NCI-H82 (cell line): ENCODE measurements around the gene CUL2.
A peak's percentile ranks its signal among the peaks of the same experiment; 100 is the strongest.
"Not testable (repeated sequence)": the region's sequence is repeated elsewhere in the genome, so short reads cannot be mapped to it uniquely, and the experiment has no call there.

Experiments
- DNase-seq: peaks from one replicate; lab custom pipeline; 2025; lab: John Stamatoyannopoulos, UW

The CUL2 gene

GRCh38 chr10:35019041-35020024 is 70.8 kb downstream of the CUL2 start:
- no peak for DNase-seq

GRCh38 chr10:35017608-35018007 is 72.5 kb downstream of the CUL2 start:
- DNase-seq: no peak

- DNase-seq: no peak
These were observed 74.2 kb downstream of the CUL2 start for GRCh38 chr10:35015843-35016408.

GRCh38 chr10:35012781-35013180 is 77.4 kb downstream of the CUL2 start:
- no peak for DNase-seq

GRCh38 chr10:35011771-35012191 is 78.4 kb downstream of the CUL2 start:
- no peak for DNase-seq

- DNase-seq: no peak
These were observed 82.3 kb downstream of the CUL2 start for GRCh38 chr10:35007858-35008301.

GRCh38 chr10:35006836-35007235 is 83.3 kb downstream of the CUL2 start:
- no peak for DNase-seq

- DNase-seq: no peak
These were observed 84.3 kb downstream of the CUL2 start for GRCh38 chr10:35005868-35006267.

- DNase-seq: no peak
These were observed 85.5 kb downstream of the CUL2 start for GRCh38 chr10:35004651-35005050.

GRCh38 chr10:35003906-35004305 is 86.2 kb downstream of the CUL2 start:
- no peak for DNase-seq

- no peak for DNase-seq
These were observed 89.2 kb downstream of the CUL2 start for GRCh38 chr10:35000936-35001335.

GRCh38 chr10:34999532-34999931 is 90.6 kb downstream of the CUL2 start:
- no peak for DNase-seq

GRCh38 chr10:34998940-34999339 is 91.2 kb downstream of the CUL2 start:
- DNase-seq: no peak

GRCh38 chr10:34996843-34997242 is 93.3 kb downstream of the CUL2 start:
- no peak for DNase-seq

- DNase-seq: no peak
These were observed 94.2 kb downstream of the CUL2 start for GRCh38 chr10:34995925-34996324.

- DNase-seq: peak; percentile 73
These were observed 95.5 kb downstream of the CUL2 start for GRCh38 chr10:34994565-34995142.

- no peak for DNase-seq
These were observed 96.4 kb downstream of the CUL2 start for GRCh38 chr10:34993782-34994181.

GRCh38 chr10:34991117-34991516 is 99.0 kb downstream of the CUL2 start:
- DNase-seq: not testable (repeated sequence)

- peak; percentile 43 for DNase-seq
These were observed 101.6 kb downstream of the CUL2 start for GRCh38 chr10:34988397-34989067.

GRCh38 chr10:34985823-34986222 is 104.3 kb downstream of the CUL2 start:
- peak; percentile 19 for DNase-seq

- DNase-seq: no peak
These were observed 105.0 kb downstream of the CUL2 start for GRCh38 chr10:34985146-34985545.

GRCh38 chr10:34981844-34982243 is 108.3 kb downstream of the CUL2 start:
- no peak for DNase-seq
